ENCODE results near the gene FAM53B. TPM values are rescaled to one million over a fixed set of nuclear protein-coding genes. Genes with fewer than 3 reads are reported as not detected.

The FAM53B gene
- total and polyA plus RNA-seq, 12 donors: 11.6 to 42.9 (median 29.1) TPM

GRCh38 chr10:124741922-124742412 is 2.2 kb downstream of the FAM53B start:
- intact Hi-C loops (cut with DNase I): loop anchor here in 8 of 10 donors (1.0 to 10.0 kb wide), 14 partner anchors 21 to 327 kb away; partner anchors contain the start of gene OAT (in 2 of the 8)
- no peak for TF ChIP-seq CTCF (IDR thresholded peaks at IDR 0.05)
- Histone ChIP-seq H3K36me3 (peaks cover 0 to 6% (median 0%) of the 10 kb centered on the region in 9 donors), H3K27ac (peak overlapping the region; percentile 72 to 86 (median 83)), H3K4me3 (peak overlapping the region in 9 of 10 donors; percentile 63 to 86 (median 80)), H3K9me3 (no peaks in the 10 kb centered on the region), H3K27me3 (no peaks in the 10 kb centered on the region), H3K4me1 (peaks cover 42 to 74% (median 73%) of the 10 kb centered on the region in 9 donors)
- peak in 2 of 8 donors; percentile 20 to 22 for ATAC-seq
- DNase-seq: no peak
- WGBS, 2 donors: 30 to 43% methylated on average over 9 of the region's 9 CpGs

- Histone ChIP-seq H3K36me3 (peaks cover 0 to under 1% (median 0%) of the 10 kb centered on the region in 9 donors), H3K4me1 (peaks cover 48 to 79% (median 78%) of the 10 kb centered on the region in 9 donors), H3K27me3 (no peaks in the 10 kb centered on the region), H3K4me3 (peak overlapping the region in 8 of 10 donors; percentile 0 to 86 (median 76)), H3K9me3 (no peaks in the 10 kb centered on the region), H3K27ac (peak overlapping the region; percentile 72 to 86 (median 83))
- TF ChIP-seq CTCF (IDR thresholded peaks at IDR 0.05): peak; percentile 73 to 92 (median 89)
- intact Hi-C loops (cut with DNase I): loop anchor here in 8 of 10 donors (1.0 to 10.0 kb wide), 13 partner anchors 21 to 327 kb away; partner anchors contain the start of gene OAT (in 2 of the 8)
- ATAC-seq (peak; percentile 55 to 86 (median 76)), DNase-seq (peak; percentile 81 to 90)
- 20 to 25% methylated on average over 13 of the region's 13 CpGs for WGBS, 2 donors
Measured at GRCh38 chr10:124741281-124741921, 2.8 kb downstream of the FAM53B start.

GRCh38 chr10:124740369-124741280 is 3.6 kb downstream of the FAM53B start:
- 18 to 20% methylated on average over 18 of the region's 18 CpGs for WGBS, 2 donors
- TF ChIP-seq CTCF (IDR thresholded peaks at IDR 0.05): no peak
- Histone ChIP-seq H3K27me3 (no peaks in the 10 kb centered on the region), H3K4me3 (peak overlapping the region in 7 of 10 donors; percentile 0 to 86 (median 78)), H3K9me3 (no peaks in the 10 kb centered on the region), H3K27ac (peak overlapping the region; percentile 61 to 86 (median 83)), H3K36me3 (no peaks in the 10 kb centered on the region), H3K4me1 (peaks cover 52 to 85% (median 83%) of the 10 kb centered on the region in 9 donors)
- ATAC-seq (peak in 5 of 8 donors; percentile 13 to 38 (median 35)), DNase-seq (peak in 1 of 2 donors; percentile 65)
- intact Hi-C loops (cut with DNase I): loop anchor here in 8 of 10 donors (1.0 to 10.0 kb wide), 13 partner anchors 20 to 326 kb away; partner anchors contain the start of gene OAT (in 2 of the 8)

- Histone ChIP-seq H3K4me1 (peaks cover 56 to 85% (median 83%) of the 10 kb centered on the region in 9 donors), H3K4me3 (peak overlapping the region in 5 of 10 donors; percentile 11 to 86 (median 80)), H3K36me3 (no peaks in the 10 kb centered on the region), H3K27me3 (no peaks in the 10 kb centered on the region), H3K27ac (peak overlapping the region; percentile 61 to 86 (median 83)), H3K9me3 (no peaks in the 10 kb centered on the region)
- no peak for DNase-seq
- 35 to 50% methylated on average over 7 of the region's 7 CpGs for WGBS, 2 donors
- intact Hi-C loops (cut with DNase I): loop anchor here (2.0 to 10.0 kb wide), 13 partner anchors 19 to 325 kb away; partner anchors contain the start of gene OAT (in 2 of the 10)
- TF ChIP-seq CTCF (IDR thresholded peaks at IDR 0.05): no peak
- no peak for ATAC-seq
Measured at GRCh38 chr10:124739986-124740368, 4.2 kb downstream of the FAM53B start.
